Keratinocyte (primary cell): ENCODE results near the gene ABHD17B. TPM values are rescaled to one million over a fixed set of nuclear protein-coding genes. Genes with fewer than 3 reads are reported as not detected.

Source experiments
- DNase-seq: peaks from one replicate; pipeline ENCODE4 v3.0.0-alpha.2; 2011; ENCODE audit warnings: low read depth, missing footprints, low spot score
- FAIRE-seq: peaks from 2 replicates; lab custom pipeline; 2011; peaks lifted over from hg19 to GRCh38; lab: Jason Lieb, UNC
- H2AFZ ChIP-seq: 2 replicates; pipeline ENCODE4 v1.6.0; 2012; ENCODE audit warnings: low read length, control low read depth, inconsistent platforms; ENCODE audit not compliant: control insufficient read depth
- H3K27ac ChIP-seq: 2 replicates; pipeline ENCODE4 v1.5.1; 2011; ENCODE audit warnings: low read length; ENCODE audit not compliant: control insufficient read depth, insufficient read depth
- H3K27me3 ChIP-seq: 3 replicates; pipeline ENCODE4 v1.6.0; 2011; ENCODE audit warnings: low read length; ENCODE audit not compliant: control insufficient read depth, insufficient read depth; ENCODE audit errors: extremely low read depth
- H3K36me3 ChIP-seq, 2 experiments: 2 replicates in 1 of 2; 3 replicates in 1 of 2; pipeline ENCODE4 v1.5.1; 2011; ENCODE audit warnings: low read length in 2 of 2, mild to moderate bottlenecking in 1 of 2; ENCODE audit not compliant: control insufficient read depth in 2 of 2, insufficient read depth in 2 of 2; ENCODE audit errors: extremely low read depth in 1 of 2
- H3K4me1 ChIP-seq: 3 replicates; pipeline ENCODE4 v1.5.1; 2011; ENCODE audit warnings: low read length; ENCODE audit not compliant: control insufficient read depth, insufficient read depth; ENCODE audit errors: extremely low read depth
- H3K4me2 ChIP-seq: 3 replicates; pipeline ENCODE4 v1.6.0; 2011; ENCODE audit warnings: low read depth, low read length; ENCODE audit not compliant: control insufficient read depth, insufficient read depth; ENCODE audit errors: extremely low read depth
- H3K4me3 ChIP-seq, 3 experiments: fragments of 200-600 bp in 1 of 3; sonication (generic) in 1 of 3; 2 replicates in 2 of 3; 3 replicates in 1 of 3; pipeline ENCODE4 v1.5.1; 2011 to 2016; ENCODE audit warnings: low read length in 3 of 3, mild to moderate bottlenecking in 3 of 3, control low read depth in 2 of 3, inconsistent platforms in 1 of 3, low read depth in 1 of 3, mixed read lengths in 1 of 3, mixed run types in 1 of 3, moderate library complexity in 1 of 3; ENCODE audit not compliant: control insufficient read depth in 2 of 3, insufficient read depth in 2 of 3; ENCODE audit errors: extremely low read depth in 1 of 3
- H3K79me2 ChIP-seq: 2 replicates; pipeline ENCODE4 v1.6.0; 2012; ENCODE audit warnings: low read length; ENCODE audit not compliant: control insufficient read depth, insufficient read depth
- H3K9ac ChIP-seq: 3 replicates; pipeline ENCODE4 v1.6.0; 2011; ENCODE audit warnings: low read length; ENCODE audit not compliant: control insufficient read depth, insufficient read depth; ENCODE audit errors: extremely low read depth
- H3K9me1 ChIP-seq: 3 replicates; pipeline ENCODE4 v1.6.0; 2011; ENCODE audit warnings: low read length; ENCODE audit not compliant: control insufficient read depth, insufficient read depth; ENCODE audit errors: extremely low read depth
- H3K9me3 ChIP-seq: 2 replicates; pipeline ENCODE4 v1.5.1; 2012; ENCODE audit warnings: low read depth, low read length; ENCODE audit not compliant: control insufficient read depth
- H4K20me1 ChIP-seq: 3 replicates; pipeline ENCODE4 v1.6.0; 2011; ENCODE audit warnings: low read length; ENCODE audit not compliant: control insufficient read depth, insufficient read depth; ENCODE audit errors: extremely low read depth
- CTCF ChIP-seq, 3 experiments: IDR thresholded peaks in 1 of 3; conservative IDR thresholded peaks in 1 of 3; optimal IDR thresholded peaks in 1 of 3; 2 replicates in 2 of 3; 3 replicates in 1 of 3; pipeline versions ENCODE3 to v1.5.1; 2011; ENCODE audit warnings: low read length in 3 of 3, mild to moderate bottlenecking in 3 of 3, moderate library complexity in 2 of 3, control low read depth in 1 of 3, inconsistent platforms in 1 of 3; ENCODE audit not compliant: insufficient read depth in 2 of 3; ENCODE audit errors: extremely low read depth in 1 of 3
- EZH2 ChIP-seq: IDR thresholded peaks from one replicate; pipeline ENCODE4 v1.6.1; 2012; ENCODE audit warnings: inconsistent platforms, mild to moderate bottlenecking, low read length, moderate library complexity
- dilution Hi-C: fragments of 300-500 bp; cut with MboI; formaldehyde crosslinking; loops from one replicate; pipeline ENCODE4 v1.7.0; 2020; ENCODE audit warnings: low sequenced_read_pairs; ENCODE audit not compliant: extremely low pct_ligation_motif_present
- polyA plus RNA-seq, 5 experiments: library from polyadenylated mRNA; depleted of rRNA in 3 of 5; stranded (reverse) in 3 of 5; stranded (forward) in 1 of 5; unstranded in 1 of 5; fragments of >200 nt; gene quantifications; 1 replicate in 1 of 5; 2 replicates in 3 of 5; 3 replicates in 1 of 5; pipeline versions ENCODE4 v1.2.1 to v1.2.3, GENCODE V29; 2011 to 2012; ENCODE audit warnings: missing spikeins in 2 of 5, low read depth in 1 of 5, low replicate concordance in 1 of 5

Gene ABHD17B
- polyA plus RNA-seq, 1 donor (not counting 4 experiments of a cell fraction or from before 2014, with no cell fraction given): 16.3 TPM

GRCh38 chr9:71886015-71886414, 25.0 kb downstream of the ABHD17B start:
- no peak for FAIRE-seq

GRCh38 chr9:71885467-71885866, 25.5 kb downstream of the ABHD17B start:
- H3K4me1 ChIP-seq: peaks cover 6% of the 10 kb centered on the region
- FAIRE-seq: no peak
- H3K4me3 ChIP-seq: no peak overlapping the region
- H3K9ac ChIP-seq: no peak overlapping the region
- H3K27ac ChIP-seq: no peak overlapping the region
- H3K79me2 ChIP-seq: peaks cover 66% of the 10 kb centered on the region
- H3K9me1 ChIP-seq: no peaks in the 10 kb centered on the region
- H3K4me2 ChIP-seq: no peak overlapping the region
- no peaks in the 10 kb centered on the region for H4K20me1 ChIP-seq
- DNase-seq: no peak
- H2AFZ ChIP-seq: no peak overlapping the region
- dilution Hi-C loops: no loop called here
- H3K9me3 ChIP-seq: no peaks in the 10 kb centered on the region
- no peaks in the 10 kb centered on the region for H3K36me3 ChIP-seq
- H3K27me3 ChIP-seq: no peaks in the 10 kb centered on the region
- TF ChIP-seq CTCF (optimal IDR thresholded peaks at IDR 0.05 in 1 of 3, IDR thresholded peaks at IDR 0.05 in 1 of 3, conservative IDR thresholded peaks at IDR 0.05 in 1 of 3; ENCODE audit: extremely low read depth in 1 of 3, insufficient read depth in 2 of 3, low read length in 3 of 3) (no peak), EZH2 (no peak)

More at GRCh38 chr9:71886015-71886414, 25.0 kb downstream of the ABHD17B start:
- no peaks in the 10 kb centered on the region for H3K36me3 ChIP-seq
- H3K9ac ChIP-seq: no peak overlapping the region
- H3K4me2 ChIP-seq: no peak overlapping the region
- no peak overlapping the region for H2AFZ ChIP-seq
- H3K4me3 ChIP-seq: no peak overlapping the region
- no peaks in the 10 kb centered on the region for H3K9me3 ChIP-seq
- DNase-seq: no peak
- H3K9me1 ChIP-seq: no peaks in the 10 kb centered on the region
- H3K27me3 ChIP-seq: no peaks in the 10 kb centered on the region
- dilution Hi-C loops: no loop called here
- H3K4me1 ChIP-seq: peaks cover 6% of the 10 kb centered on the region
- no peak overlapping the region for H3K27ac ChIP-seq
- H4K20me1 ChIP-seq: no peaks in the 10 kb centered on the region
- peaks cover 67% of the 10 kb centered on the region for H3K79me2 ChIP-seq
- TF ChIP-seq CTCF (optimal IDR thresholded peaks at IDR 0.05 in 1 of 3, IDR thresholded peaks at IDR 0.05 in 1 of 3, conservative IDR thresholded peaks at IDR 0.05 in 1 of 3; ENCODE audit: extremely low read depth in 1 of 3, insufficient read depth in 2 of 3, low read length in 3 of 3) (no peak), EZH2 (no peak)
